Fibroblast of lung (primary cell): ENCODE measurements around the gene WDR33. TPM values are rescaled to one million over a fixed set of nuclear protein-coding genes. Genes with fewer than 3 reads are reported as not detected.
A peak's percentile ranks its signal among the peaks of the same experiment; 100 is the strongest.

ENCODE experiments used
- DNase-seq, 2 donors: peaks; one replicate each; pipeline versions ENCODE4 v3.0.0 to v3.0.0-alpha.2; 2010; ENCODE audit warnings: low read depth in 2 of 2
- H2AFZ ChIP-seq: 2 replicates; pipeline ENCODE4 v1.5.1; 2012; ENCODE audit warnings: low read length, control low read depth, inconsistent platforms
- H3K27ac ChIP-seq: 2 replicates; pipeline ENCODE4 v1.5.1; 2011; ENCODE audit warnings: low read length, control low read depth; ENCODE audit not compliant: insufficient read depth
- H3K27me3 ChIP-seq: 2 replicates; pipeline ENCODE4 v1.5.1; 2011; ENCODE audit warnings: mild to moderate bottlenecking, low read length; ENCODE audit not compliant: control insufficient read depth, insufficient read depth
- H3K36me3 ChIP-seq: 2 replicates; pipeline ENCODE4 v1.5.1; 2011; ENCODE audit warnings: low read length; ENCODE audit not compliant: control insufficient read depth, insufficient read depth
- H3K4me1 ChIP-seq: 2 replicates; pipeline ENCODE4 v1.5.1; 2011; ENCODE audit warnings: low read length; ENCODE audit not compliant: control insufficient read depth, insufficient read depth; ENCODE audit errors: extremely low read depth
- H3K4me2 ChIP-seq: 2 replicates; pipeline ENCODE4 v1.5.1; 2011; ENCODE audit warnings: low read length, control low read depth; ENCODE audit not compliant: insufficient read depth; ENCODE audit errors: extremely low read depth
- H3K4me3 ChIP-seq, 4 experiments: fragments of 200-600 bp in 1 of 4; sonication (generic) in 1 of 4; replicated peaks in 1 of 4; 2 replicates each; pipeline ENCODE4 v1.5.1; 2011 to 2016; ENCODE audit warnings: low read length in 4 of 4, low read depth in 3 of 4, mild to moderate bottlenecking in 3 of 4, control low read depth in 2 of 4, inconsistent platforms in 1 of 4, mixed read lengths in 1 of 4; ENCODE audit not compliant: insufficient read depth in 1 of 4; ENCODE audit errors: control extremely low read depth in 1 of 4
- H3K79me2 ChIP-seq: 2 replicates; pipeline ENCODE4 v1.5.1; 2012; ENCODE audit warnings: mild to moderate bottlenecking, low read length, inconsistent platforms; ENCODE audit not compliant: control insufficient read depth, insufficient read depth
- H3K9ac ChIP-seq: 2 replicates; pipeline ENCODE4 v1.5.1; 2011; ENCODE audit warnings: mild to moderate bottlenecking, low read length, control low read depth; ENCODE audit not compliant: insufficient read depth
- H3K9me3 ChIP-seq: 2 replicates; pipeline ENCODE4 v1.5.1; 2012; ENCODE audit warnings: low read depth, low read length; ENCODE audit not compliant: control insufficient read depth, insufficient read depth
- H4K20me1 ChIP-seq: 2 replicates; pipeline ENCODE4 v1.5.1; 2011; ENCODE audit warnings: low read length; ENCODE audit not compliant: control insufficient read depth, insufficient read depth; ENCODE audit errors: extremely low read depth
- CTCF ChIP-seq, 2 donors: IDR thresholded peaks in 1 of 2; conservative IDR thresholded peaks in 1 of 2; 1 replicate in 1 of 2; 2 replicates in 1 of 2; pipeline ENCODE4 v1.5.1; 2011 to 2012; ENCODE audit warnings: low read length in 2 of 2, control low read depth in 1 of 2, inconsistent platforms in 1 of 2, low read depth in 1 of 2, mild to moderate bottlenecking in 1 of 2
- EZH2 ChIP-seq: IDR thresholded peaks from 2 replicates; pipeline ENCODE4 v1.5.1; 2012; ENCODE audit warnings: low read length, control low read depth, mild to moderate bottlenecking; ENCODE audit errors: missing control alignments
- polyA plus RNA-seq, 2 donors: library from polyadenylated mRNA; depleted of rRNA in 1 of 2; stranded (reverse) in 1 of 2; unstranded in 1 of 2; fragments of >200 nt; gene quantifications; 2 replicates each; pipeline ENCODE4 v1.2.1, GENCODE V29; 2011 to 2012; ENCODE audit warnings: missing spikeins in 1 of 2
- total RNA-seq: library from RNA; depleted of rRNA; stranded (reverse); fragments of >200 nt; gene quantifications from 2 replicates; pipeline ENCODE4 v1.2.1, GENCODE V29; 2014

Gene WDR33
- total and polyA plus RNA-seq, 2 donors (not counting 1 experiment from before 2014, with no cell fraction given), result 27.2 to 28.6 TPM

GRCh38 chr2:127762441-127762840 lies 48.5 kb downstream of the WDR33 start:
- no peak overlapping the region for H3K27ac ChIP-seq
- TF ChIP-seq CTCF (conservative IDR thresholded peaks at IDR 0.05 in 1 of 2, IDR thresholded peaks at IDR 0.05 in 1 of 2; ENCODE audit: low read depth in 1 of 2, low read length in 2 of 2) (no peak), EZH2 (no peak)
- no peaks in the 10 kb centered on the region for H4K20me1 ChIP-seq

DNA sequence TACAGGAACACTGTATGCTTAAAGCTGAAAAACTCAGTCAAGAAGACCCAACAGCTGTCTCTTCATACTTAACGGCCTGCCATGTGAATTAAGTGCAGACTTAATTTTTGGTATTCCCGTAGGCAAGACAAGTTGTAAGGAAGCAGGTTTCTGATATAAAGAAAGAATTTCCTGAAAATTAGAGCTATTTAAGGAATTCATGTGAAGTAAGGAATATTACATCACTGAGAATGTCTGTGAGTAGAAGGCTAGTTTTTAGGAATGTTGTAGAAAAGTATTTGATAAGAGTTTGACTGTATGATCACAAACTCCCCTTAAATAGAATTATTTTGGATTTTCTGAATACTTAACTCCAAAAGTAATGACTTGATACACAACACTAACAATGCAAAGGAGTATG lies 51.0 kb downstream of the WDR33 start:
- H3K36me3 ChIP-seq, result no peaks in the 10 kb centered on the region
- no peak overlapping the region for H3K4me3 ChIP-seq
- peak in 1 of 2 donors; percentile 45 for DNase-seq
- no peak overlapping the region for H2AFZ ChIP-seq
- H3K27ac ChIP-seq, result no peak overlapping the region
- no peak overlapping the region for H3K4me2 ChIP-seq
- no peaks in the 10 kb centered on the region for H3K79me2 ChIP-seq
- H3K9me3 ChIP-seq, result no peaks in the 10 kb centered on the region
- H4K20me1 ChIP-seq, result no peaks in the 10 kb centered on the region
- H3K27me3 ChIP-seq, result no peaks in the 10 kb centered on the region
- H3K9ac ChIP-seq, result no peak overlapping the region
- TF ChIP-seq CTCF (conservative IDR thresholded peaks at IDR 0.05 in 1 of 2, IDR thresholded peaks at IDR 0.05 in 1 of 2; ENCODE audit: low read depth in 1 of 2, low read length in 2 of 2) (no peak), EZH2 (no peak)
- H3K4me1 ChIP-seq, result no peaks in the 10 kb centered on the region

More at GRCh38 chr2:127762441-127762840, 48.5 kb downstream of the WDR33 start:
- Histone ChIP-seq H3K79me2 (no peaks in the 10 kb centered on the region), H3K9ac (no peak overlapping the region), H3K27me3 (no peaks in the 10 kb centered on the region), H3K36me3 (no peaks in the 10 kb centered on the region), H3K4me3 (no peak overlapping the region), H2AFZ (no peak overlapping the region), H3K9me3 (no peaks in the 10 kb centered on the region), H3K4me2 (no peak overlapping the region), H3K4me1 (no peaks in the 10 kb centered on the region)
- no peak for DNase-seq

GRCh38 chr2:127754186-127754585 lies 56.8 kb downstream of the WDR33 start:
- Histone ChIP-seq H2AFZ (no peak overlapping the region), H3K27ac (no peak overlapping the region), H3K79me2 (no peaks in the 10 kb centered on the region), H3K4me2 (no peak overlapping the region), H4K20me1 (no peaks in the 10 kb centered on the region), H3K27me3 (no peaks in the 10 kb centered on the region), H3K4me3 (no peak overlapping the region), H3K36me3 (no peaks in the 10 kb centered on the region), H3K4me1 (no peaks in the 10 kb centered on the region), H3K9ac (no peak overlapping the region), H3K9me3 (no peaks in the 10 kb centered on the region)
- TF ChIP-seq EZH2 (no peak), CTCF (conservative IDR thresholded peaks at IDR 0.05 in 1 of 2, IDR thresholded peaks at IDR 0.05 in 1 of 2; ENCODE audit: low read depth in 1 of 2, low read length in 2 of 2) (no peak)
- no peak for DNase-seq
